ENCODE results near the gene PEX5L.
"Not testable (repeated sequence)": the region's sequence is repeated elsewhere in the genome, so short reads cannot be mapped to it uniquely, and the experiment has no call there.

PEX5L gene

GRCh38 chr3:180008318-180008717, 28.4 kb downstream of the PEX5L start:
- DNase-seq = not testable (repeated sequence)

GRCh38 chr3:180004542-180004941, 32.2 kb downstream of the PEX5L start:
- DNase-seq = no peak

- DNase-seq = no peak
These were observed 34.7 kb downstream of the PEX5L start for GRCh38 chr3:180002006-180002405.

- DNase-seq = no peak
These were observed 36.2 kb downstream of the PEX5L start for GRCh38 chr3:180000500-180000899.

GRCh38 chr3:179995406-179995805, 41.3 kb downstream of the PEX5L start:
- DNase-seq = no peak

- no peak for DNase-seq
These were observed 44.9 kb downstream of the PEX5L start for GRCh38 chr3:179991883-179992282.

- no peak for DNase-seq
These were observed 45.6 kb downstream of the PEX5L start for GRCh38 chr3:179991104-179991503.

GRCh38 chr3:179981646-179982045, 55.1 kb downstream of the PEX5L start:
- no peak for DNase-seq

GRCh38 chr3:179977356-179977755, 59.4 kb downstream of the PEX5L start:
- no peak for DNase-seq

GRCh38 chr3:179973931-179974361, 62.8 kb downstream of the PEX5L start:
- no peak for DNase-seq

GRCh38 chr3:179972881-179973423, 63.8 kb downstream of the PEX5L start:
- no peak for DNase-seq

- DNase-seq = no peak
These were observed 65.5 kb downstream of the PEX5L start for GRCh38 chr3:179971280-179971679.

- no peak for DNase-seq
These were observed 66.0 kb downstream of the PEX5L start for GRCh38 chr3:179970746-179971145.

- DNase-seq = no peak
These were observed 67.2 kb downstream of the PEX5L start for GRCh38 chr3:179969525-179969924.

- DNase-seq = no peak
These were observed 69.1 kb downstream of the PEX5L start for GRCh38 chr3:179967622-179968021.

- no peak for DNase-seq
These were observed 71.8 kb downstream of the PEX5L start for GRCh38 chr3:179964890-179965289.

- no peak for DNase-seq
These were observed 73.9 kb downstream of the PEX5L start for GRCh38 chr3:179962629-179963387.

GRCh38 chr3:179961703-179962078, 75.0 kb downstream of the PEX5L start:
- no peak for DNase-seq

GRCh38 chr3:179961071-179961702, 75.5 kb downstream of the PEX5L start:
- no peak for DNase-seq

GRCh38 chr3:179958759-179959158, 78.0 kb downstream of the PEX5L start:
- no peak for DNase-seq

- no peak for DNase-seq
These were observed 78.6 kb downstream of the PEX5L start for GRCh38 chr3:179958143-179958542.

- DNase-seq = no peak
These were observed 79.4 kb downstream of the PEX5L start for GRCh38 chr3:179957264-179957845.

- no peak for DNase-seq
These were observed 80.3 kb downstream of the PEX5L start for GRCh38 chr3:179956416-179956830.

GRCh38 chr3:179955809-179956208, 80.9 kb downstream of the PEX5L start:
- DNase-seq = no peak
